Epithelial cell of umbilical artery (primary cell): Measurements from ENCODE around the gene C19orf25. TPM values are rescaled to one million over a fixed set of nuclear protein-coding genes. Genes with fewer than 3 reads are reported as not detected.

ENCODE experiments used
- total RNA-seq: library from RNA; depleted of rRNA; stranded (reverse); fragments of >200 nt; gene quantifications from 2 replicates; pipeline ENCODE4 v1.2.3, GENCODE V29; 2014

C19orf25 gene
- total RNA-seq, result 15.3 and 21.4 TPM in 2 replicates

DNA sequence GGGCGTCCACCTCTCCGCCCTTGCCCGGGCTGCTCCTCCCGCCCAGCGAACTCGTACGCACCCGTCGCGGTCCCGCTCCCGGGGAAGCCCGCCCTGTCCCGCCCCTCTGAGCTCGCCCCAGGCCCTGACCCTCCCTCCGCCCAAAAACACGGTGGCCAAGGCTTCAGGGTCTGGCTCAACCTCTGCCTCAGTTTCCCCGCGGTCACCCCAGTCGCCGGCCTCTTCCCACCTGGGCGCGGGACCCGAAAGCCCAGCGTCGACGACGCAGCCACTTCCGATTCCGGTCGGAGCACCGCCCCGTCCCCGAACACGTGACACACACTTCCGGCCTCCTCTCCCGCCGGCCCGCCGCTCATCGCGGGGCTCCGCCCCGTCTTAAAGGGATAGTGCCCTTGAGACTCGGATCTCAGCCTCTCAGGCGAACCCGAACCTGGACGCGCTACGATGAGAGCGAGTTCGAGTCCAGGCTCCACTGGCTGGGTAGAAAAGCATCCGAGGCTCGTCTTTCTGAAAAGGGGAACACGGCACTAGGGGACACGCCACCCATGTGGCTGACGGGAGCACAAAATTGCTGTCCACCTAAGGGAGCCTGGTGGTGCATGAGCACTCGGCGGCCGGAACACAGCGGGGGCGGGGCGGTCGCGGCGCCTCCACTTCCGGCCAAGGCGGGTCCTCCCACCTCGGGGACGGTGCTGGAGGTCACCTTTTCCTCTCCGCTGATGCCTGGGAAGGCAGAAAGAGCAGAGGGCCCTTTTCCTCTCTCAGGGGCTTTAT lies at the start of gene C19orf25:
TSS of gene C19orf25 (minus strand) at position 282 of the 774 bp plus-strand sequence. CDS start 312 bp downstream, outside the sequence.

DNA sequence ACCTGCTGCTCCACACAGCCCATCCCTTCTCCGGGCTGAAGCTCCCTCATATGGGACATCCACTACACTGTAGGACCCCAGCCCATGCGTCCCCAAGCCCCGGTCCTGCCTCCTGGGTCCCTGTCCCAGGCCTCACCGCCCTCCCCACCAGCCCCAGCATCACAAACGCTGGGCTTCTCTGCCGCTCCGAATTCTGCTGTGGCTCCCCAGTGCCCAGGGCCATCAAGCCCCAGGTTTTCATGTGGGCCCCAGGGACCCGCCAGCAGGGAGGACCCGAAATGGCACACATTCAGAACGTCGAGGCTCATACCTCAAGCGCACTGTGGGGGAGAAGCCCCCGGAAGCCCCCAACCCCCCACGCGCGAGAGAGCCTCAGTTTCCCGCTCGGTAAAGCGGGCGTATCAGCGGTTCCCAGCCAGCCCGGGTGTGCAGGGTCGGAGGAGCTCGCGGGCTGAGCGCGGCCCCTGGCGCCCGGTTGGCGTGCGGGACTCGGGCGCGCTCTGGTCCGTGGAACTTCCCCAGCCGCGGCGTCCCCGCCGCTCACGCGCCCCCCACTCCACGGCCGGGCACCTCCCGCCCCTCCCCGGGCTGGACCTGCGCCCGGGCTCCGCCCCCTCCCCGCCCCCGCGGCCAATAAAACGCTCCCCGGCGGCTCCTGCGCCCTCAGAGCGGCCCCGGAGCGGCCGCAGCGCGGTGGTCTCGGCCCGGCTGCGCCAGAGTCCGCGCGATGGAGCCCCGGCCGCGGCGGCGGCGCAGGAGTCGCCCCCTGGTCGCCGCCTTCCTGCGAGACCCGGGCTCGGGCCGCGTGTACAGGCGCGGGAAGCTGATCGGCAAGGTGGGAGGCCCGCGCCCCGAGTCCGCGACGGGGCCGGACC lies 44.6 kb upstream of the C19orf25 start, which contains the start of gene PLK5:
TSS of gene PLK5 (plus strand) at position 666 of the 875 bp plus-strand sequence. CDS start 2,920 bp downstream, outside the sequence.

DNA sequence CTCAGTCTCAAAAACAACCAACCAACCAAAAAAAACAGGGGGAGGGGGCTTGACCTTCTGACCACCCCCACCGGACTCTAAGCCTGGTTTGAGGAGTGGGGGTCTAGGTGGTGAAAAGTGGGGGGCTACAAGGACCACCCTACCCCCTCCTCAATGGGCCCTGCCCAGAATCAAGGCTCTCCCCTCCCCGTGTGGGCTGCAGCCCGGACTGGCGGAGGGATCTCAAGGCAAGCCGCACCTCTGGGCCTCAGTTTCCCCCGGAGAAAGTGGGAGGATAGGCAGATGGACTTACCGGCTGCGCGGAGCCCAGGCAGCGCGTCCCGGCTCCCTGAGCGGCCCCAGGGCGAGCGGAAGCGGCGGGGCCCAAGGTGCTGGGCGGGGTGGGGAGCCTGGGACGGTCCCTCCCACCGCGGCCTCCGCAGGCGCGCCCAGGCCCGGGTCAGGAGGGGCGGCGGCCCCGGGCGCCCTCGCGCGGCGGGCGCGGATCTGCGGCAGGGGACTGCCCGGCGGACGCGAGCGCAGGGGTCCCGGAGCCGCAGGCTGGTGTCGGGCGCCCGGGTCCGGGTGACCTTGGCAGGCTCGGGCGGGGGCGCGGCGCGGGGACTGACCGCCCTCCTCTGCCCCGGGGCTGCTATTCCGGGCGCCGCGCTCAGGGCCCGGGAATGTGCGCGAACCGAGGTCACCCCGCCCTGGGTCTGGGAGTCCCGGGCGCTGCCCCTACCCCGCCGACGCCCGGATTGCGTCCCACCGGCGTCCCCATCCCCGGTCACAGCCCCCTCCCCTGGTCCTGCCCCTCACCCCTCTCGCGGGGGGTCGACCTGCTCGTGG lies 33.9 kb upstream of the C19orf25 start, which contains the start of gene ADAMTSL5:
TSS of gene ADAMTSL5 (minus strand) at position 349 of the 828 bp plus-strand sequence. CDS start 2,076 bp downstream, outside the sequence.

DNA sequence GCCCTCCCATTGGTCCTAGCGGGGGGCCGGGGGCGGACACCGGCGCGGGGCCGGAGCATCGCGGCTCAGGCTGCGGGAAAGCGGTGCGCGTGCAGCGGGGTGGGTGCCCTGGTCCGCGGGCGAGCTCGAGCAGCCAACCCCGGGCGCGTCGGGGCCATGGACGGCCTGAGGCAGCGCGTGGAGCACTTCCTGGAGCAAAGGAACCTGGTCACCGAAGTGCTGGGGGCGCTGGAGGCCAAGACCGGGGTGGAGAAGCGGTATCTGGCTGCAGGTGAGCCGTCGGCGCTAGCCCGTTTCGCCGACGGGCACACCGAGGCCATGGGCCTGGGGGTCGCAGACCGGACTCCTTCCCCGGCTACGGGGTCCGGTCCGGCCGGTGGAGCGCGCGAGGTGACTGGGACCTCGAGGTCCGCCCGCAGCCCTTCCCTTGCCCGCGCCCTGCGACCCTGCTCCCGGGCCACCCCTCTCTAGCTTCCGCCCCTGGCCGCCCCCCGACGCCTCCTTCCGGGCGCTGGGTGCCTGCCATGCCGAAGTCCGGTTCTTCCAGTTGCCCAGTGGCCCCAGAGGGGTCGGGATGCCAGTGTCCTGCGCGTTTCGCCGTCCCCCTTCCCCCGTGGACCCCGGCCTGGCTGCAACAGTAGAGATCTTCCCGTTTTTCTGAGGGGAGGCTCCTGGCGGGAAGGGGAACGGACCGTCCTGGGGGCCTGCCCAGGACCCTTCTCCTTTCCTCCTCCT lies 12.3 kb upstream of the C19orf25 start, which contains the start of gene REEP6:
TSS of gene REEP6 (plus strand) at position 68 of the 735 bp plus-strand sequence. CDS start at position 157, 89 bp downstream.

DNA sequence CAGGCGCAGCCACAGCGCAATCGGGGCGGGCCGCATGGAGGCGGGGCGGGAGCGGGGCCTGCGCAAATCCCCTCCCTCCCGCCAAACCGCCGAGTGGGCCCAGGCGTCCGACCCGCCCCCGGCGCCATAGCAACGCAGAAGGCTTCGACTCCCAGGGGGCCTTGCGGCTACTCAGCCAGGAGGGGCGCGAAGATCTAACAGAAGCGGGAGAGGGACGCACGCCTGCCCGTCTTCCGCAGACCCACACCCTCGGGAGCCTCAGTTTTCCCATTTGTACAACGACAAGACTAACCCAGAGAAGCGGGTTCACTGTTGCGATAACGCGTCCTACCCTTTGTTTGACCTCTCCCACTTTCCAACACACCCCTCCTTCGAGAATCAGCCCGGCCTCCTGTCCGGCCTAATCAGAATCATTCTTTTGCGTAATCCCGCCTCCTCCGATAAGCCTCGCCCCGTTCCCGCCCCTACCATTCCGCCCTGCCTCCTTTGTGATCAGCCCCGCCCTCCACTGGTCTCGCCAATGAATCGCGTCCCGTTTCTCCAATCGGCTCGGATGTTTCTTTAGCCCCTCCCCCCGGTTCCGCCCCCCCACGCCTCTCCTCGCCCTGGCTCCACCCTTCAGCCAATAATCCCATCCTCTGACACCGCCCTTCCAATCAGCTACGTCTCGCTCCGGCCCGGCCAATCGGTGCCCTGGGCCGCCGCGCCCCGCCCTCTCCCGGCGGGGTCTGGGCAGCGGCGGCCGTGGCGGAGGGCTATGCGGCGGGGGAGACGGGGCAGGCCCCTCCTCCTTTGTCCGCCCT lies 11.5 kb upstream of the C19orf25 start, which contains the start of gene PCSK4:
TSS of gene PCSK4 (minus strand) at position 40 of the 803 bp plus-strand sequence. CDS start at position 36, 4 bp downstream.

DNA sequence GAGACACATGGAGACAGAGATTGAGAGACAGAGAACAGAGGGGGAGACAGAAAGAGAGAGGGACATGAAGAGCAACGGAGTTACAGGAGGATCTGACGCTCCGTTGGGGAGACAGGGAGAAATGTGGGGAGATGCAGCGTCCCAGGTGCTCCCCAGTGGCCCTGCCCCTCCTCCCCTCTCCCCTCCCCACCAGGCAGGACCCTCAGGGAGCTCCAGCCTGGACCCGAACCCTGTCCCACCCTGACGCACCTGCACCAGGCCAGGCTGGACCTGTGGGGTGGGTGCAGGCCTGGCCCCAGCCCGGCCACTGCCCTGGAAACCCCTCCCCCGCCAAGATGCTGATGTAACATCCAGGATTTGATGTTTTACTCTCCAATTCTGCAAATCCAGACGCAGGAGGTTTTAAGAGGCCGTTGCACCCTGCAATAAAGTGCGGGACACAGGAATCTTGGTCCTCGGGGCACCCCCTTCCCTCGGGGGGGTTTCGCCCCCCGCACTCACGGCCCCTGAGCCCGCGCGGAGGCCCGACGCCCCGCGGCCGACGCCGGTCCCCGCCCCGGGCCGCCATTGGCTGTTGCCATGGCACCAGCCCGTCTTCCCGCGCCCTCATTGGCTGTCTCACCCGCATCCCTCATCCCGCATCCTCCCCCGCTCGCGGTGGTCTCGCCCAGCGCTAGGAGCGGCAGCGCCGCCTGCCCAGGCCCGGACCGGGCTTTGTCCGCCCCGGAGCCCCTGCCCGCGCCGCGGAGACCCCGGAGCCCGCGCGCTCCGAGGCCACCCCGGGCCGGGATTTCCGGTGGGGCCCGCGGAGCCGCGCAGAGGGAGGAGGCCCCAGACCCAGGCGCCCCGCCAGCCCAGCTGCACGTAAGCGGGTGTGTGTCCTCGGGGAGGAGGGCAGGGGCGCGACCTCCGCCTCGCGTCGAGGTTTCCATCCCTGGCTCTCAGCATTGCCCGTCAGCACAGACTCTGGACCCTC lies 29.3 kb downstream of the C19orf25 start, which contains the start of gene APC2:
TSS of gene APC2 (plus strand) at position 655 of the 976 bp plus-strand sequence. CDS start 2,881 bp downstream, outside the sequence.

DNA sequence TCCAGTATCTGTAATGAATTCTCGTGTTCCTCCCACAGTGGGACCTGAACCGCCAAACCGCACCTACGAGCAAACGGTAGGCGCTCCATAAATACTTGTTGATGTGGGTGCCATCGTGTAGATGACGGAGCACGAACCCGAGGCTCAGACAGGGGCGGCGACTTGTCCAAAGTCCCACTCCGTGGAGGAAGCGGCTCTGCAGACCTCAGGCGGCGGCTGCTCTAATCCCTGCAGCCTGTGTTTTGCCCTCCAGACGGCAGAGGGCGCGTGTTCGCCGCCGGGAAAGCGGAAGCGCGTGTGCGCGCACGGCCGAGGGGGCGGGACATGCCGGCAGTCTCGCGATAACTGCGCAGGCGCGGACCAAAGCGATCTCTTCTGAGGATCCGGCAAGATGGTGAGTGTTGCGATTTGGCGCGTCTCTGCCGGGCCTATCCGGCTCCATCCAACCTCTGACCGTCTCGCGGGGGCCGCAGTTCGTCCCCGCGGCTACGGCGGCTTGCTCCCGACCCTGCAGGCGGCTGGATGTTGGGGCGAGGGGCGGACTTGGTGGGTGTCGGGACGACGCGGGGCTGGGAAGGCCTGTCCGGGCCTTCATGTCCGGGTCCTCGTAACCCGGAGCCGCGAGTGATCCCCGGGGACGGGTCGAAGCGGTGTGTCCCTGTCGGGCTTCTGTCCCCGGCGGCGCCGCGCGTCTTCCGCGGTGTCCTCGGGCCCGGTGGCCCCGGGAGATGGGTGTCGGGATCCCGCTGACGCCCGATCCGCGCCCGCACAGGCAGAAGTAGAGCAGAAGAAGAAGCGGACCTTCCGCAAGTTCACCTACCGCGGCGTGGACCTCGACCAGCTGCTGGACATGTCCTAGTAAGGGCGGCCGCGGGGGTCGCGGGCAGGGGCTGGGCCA lies 40.7 kb downstream of the C19orf25 start, which contains the start of gene RPS15:
TSS of gene RPS15 (plus strand) at position 362 of the 898 bp plus-strand sequence. CDS start at position 392, 30 bp downstream.

Other genes starting within 250 kb of the C19orf25 start
- 1.6 and 2.6 TPM in 2 replicates for gene CBARP, start 241.2 kb downstream of the C19orf25 start, total RNA-seq
- 18.1 and 28.9 TPM in 2 replicates for gene ATP5F1D, start 237.5 kb downstream of the C19orf25 start, total RNA-seq
- gene MIDN, start 230.6 kb downstream of the C19orf25 start, total RNA-seq, result 16.6 and 39.8 TPM in 2 replicates
- gene CIRBP, start 209.9 kb downstream of the C19orf25 start, total RNA-seq, result 147 and 208 TPM in 2 replicates
- 15.2 and 22.7 TPM in 2 replicates for gene FAM174C, start 203.7 kb downstream of the C19orf25 start, total RNA-seq
- gene EFNA2, start 193.3 kb downstream of the C19orf25 start, total RNA-seq, result 0.97 TPM in 1 of 2 replicates, not detected in the other
- gene NDUFS7, start 95.3 kb downstream of the C19orf25 start, total RNA-seq, result 97.7 and 105 TPM in 2 replicates
- gene GAMT, start 77.7 kb downstream of the C19orf25 start, total RNA-seq, result 18.1 and 18.5 TPM in 2 replicates
- 69.9 and 76.7 TPM in 2 replicates for gene DAZAP1, start 71.6 kb downstream of the C19orf25 start, total RNA-seq
- gene RPS15, start 40.8 kb downstream of the C19orf25 start, total RNA-seq, result 541 and 821 TPM in 2 replicates
- under 0.01 TPM in 2 replicates for gene APC2, start 29.1 kb downstream of the C19orf25 start, total RNA-seq
- gene PCSK4, start 11.1 kb upstream of the C19orf25 start, total RNA-seq, result 0.76 and 0.97 TPM in 2 replicates
- 0.97 and 1.1 TPM in 2 replicates for gene REEP6, start 12.0 kb upstream of the C19orf25 start, total RNA-seq
- 0.15 and 0.32 TPM in 2 replicates for gene ADAMTSL5, start 33.8 kb upstream of the C19orf25 start, total RNA-seq
- gene PLK5, start 44.9 kb upstream of the C19orf25 start, total RNA-seq, result not detected in 2 replicates
- 64.6 and 71.5 TPM in 2 replicates for gene MEX3D, start 89.1 kb upstream of the C19orf25 start, total RNA-seq
- 81.2 and 88.7 TPM in 2 replicates for gene MBD3, start 113.7 kb upstream of the C19orf25 start, total RNA-seq
- 41.8 and 89.6 TPM in 2 replicates for gene UQCR11, start 126.2 kb upstream of the C19orf25 start, total RNA-seq
- gene TCF3, start 173.4 kb upstream of the C19orf25 start, total RNA-seq, result 70.8 and 95.5 TPM in 2 replicates